Esophagus squamous epithelium (tissue), 5 donors: ENCODE data around the gene CAP1. TPM values are rescaled to one million over a fixed set of nuclear protein-coding genes. Genes with fewer than 3 reads are reported as not detected.

Experiments used
- DNase-seq: peaks from one replicate; lab custom pipeline; 2025; lab: John Stamatoyannopoulos, UW
- H3K27ac ChIP-seq, 4 donors: fragments of 200-600 bp; sonication (generic); one replicate each; pipeline ENCODE4 v1.5.1; 2016 to 2019; ENCODE audit warnings: mild to moderate bottlenecking in 1 of 4
- H3K27me3 ChIP-seq, 4 donors: fragments of 200-600 bp; sonication (generic); 1 replicate in 3 of 4; 2 replicates in 1 of 4; pipeline versions ENCODE4 v1.5.1 to v1.6.0; 2017 to 2021; ENCODE audit warnings: antibody characterized with exemption in 1 of 4
- H3K36me3 ChIP-seq, 3 donors: fragments of 200-600 bp; sonication (generic); one replicate each; pipeline ENCODE4 v1.5.1; 2016 to 2019
- H3K4me1 ChIP-seq, 3 donors: fragments of 200-600 bp; sonication (generic); one replicate each; pipeline ENCODE4 v1.5.1; 2017 to 2019
- H3K4me3 ChIP-seq, 4 donors: fragments of 200-600 bp; sonication (generic); 1 replicate in 3 of 4; 2 replicates in 1 of 4; pipeline ENCODE4 v1.5.1; 2016 to 2019; ENCODE audit warnings: mild to moderate bottlenecking in 2 of 4, moderate library complexity in 1 of 4
- H3K9me3 ChIP-seq, 3 donors: fragments of 200-600 bp; sonication (generic); one replicate each; pipeline ENCODE4 v1.5.1; 2016 to 2019
- CTCF ChIP-seq, 6 experiments: fragments of 450-650 bp in 4 of 6; fragments of 200-600 bp in 2 of 6; sonication (generic) in 2 of 6; IDR thresholded peaks; one replicate each; pipeline ENCODE4 v1.5.1; 2016 to 2019; ENCODE audit warnings: antibody characterized with exemption in 6 of 6, mild to moderate bottlenecking in 4 of 6, moderate library complexity in 4 of 6
- POLR2A ChIP-seq, 4 donors: fragments of 450-650 bp; IDR thresholded peaks; one replicate each; pipeline ENCODE4 v1.6.1; 2017; ENCODE audit warnings: antibody characterized with exemption in 4 of 4, mild to moderate bottlenecking in 4 of 4, moderate library complexity in 3 of 4
- WGBS, 2 donors: methylation state at CpG; one replicate each; pipeline ENCODE4 v1.1.5; 2018; 5-methylcytosine and 5-hydroxymethylcytosine counted together
- intact Hi-C: fragments of 100-400 bp; cut with DNase I; formaldehyde crosslinking; loops from one replicate; pipeline ENCODE4 v1.15.0; 2022
- total RNA-seq, 4 donors: library from RNA; depleted of rRNA; stranded (reverse); fragments of >200 nt; gene quantifications; one replicate each; pipeline ENCODE4 v1.1.0, GENCODE V29; 2016
- donor health status: DM: yes; HTN: yes; CAD: no.

CAP1 gene
- total RNA-seq, 4 donors from 2014 or later, result 157 to 282 (median 227) TPM

- 0 to 2% methylated on average over 11 to 25 of the region's 51 CpGs for WGBS, 2 donors
- H3K9me3 ChIP-seq, result no peaks in the 10 kb centered on the region
- peaks cover 0 to 13% (median 0%) of the 10 kb centered on the region in 4 donors for H3K27me3 ChIP-seq
- intact Hi-C loops, result no loop called here
- peak within 1 kb of the TSS; percentile 53 to 91 (median 68) for H3K4me3 ChIP-seq
- peaks cover 3 to 26% (median 10%) of the 10 kb centered on the region in 3 donors for H3K4me1 ChIP-seq
- peak within 1 kb of the TSS; percentile 41 to 78 (median 70) for H3K27ac ChIP-seq
- TF ChIP-seq CTCF (IDR thresholded peaks at IDR 0.05) (peak in 2 of 6 experiments; percentile 19 to 28), POLR2A (IDR thresholded peaks at IDR 0.05) (peak in 1 of 4 donors; percentile 52)
- H3K36me3 ChIP-seq, result peaks cover 0 to 2% (median 0%) of the 10 kb centered on the region in 3 donors
- DNase-seq, result no peak
Measured at GRCh38 chr1:40096977-40097782, 56.7 kb downstream of the CAP1 start, which contains the start of gene PPT1. Gene PPT1 (minus strand): TSS chr1:40097252. CDS start chr1:40097238, 14 bp downstream.

DNA sequence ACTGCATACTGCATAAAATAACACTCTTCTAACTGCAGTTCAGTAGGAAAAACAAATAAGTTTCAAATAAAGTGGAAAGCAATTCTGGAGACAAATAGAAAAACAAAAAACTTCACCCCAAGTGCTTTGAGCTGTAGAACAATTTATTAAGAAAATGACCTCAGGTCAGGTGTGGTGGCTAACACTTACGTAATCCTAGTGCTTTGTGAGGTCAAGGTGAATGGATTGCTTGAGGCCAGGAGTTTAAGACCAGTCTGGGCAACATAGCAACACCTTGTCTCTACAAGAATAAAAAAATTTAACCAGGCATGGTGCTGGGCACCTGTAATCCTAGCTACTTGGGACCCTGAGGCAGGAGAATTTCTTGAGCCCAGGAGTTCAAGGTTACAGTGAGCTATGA, 61.5 kb downstream of the CAP1 start:
- DNase-seq, result no peak
- 38 to 53% methylated on average over 1 of the region's 1 CpG for WGBS, 2 donors
- Histone ChIP-seq H3K27me3 (peaks cover 0 to 20% (median 0%) of the 10 kb centered on the region in 4 donors), H3K9me3 (peaks cover 0 to 10% (median 7%) of the 10 kb centered on the region in 3 donors), H3K36me3 (no peaks in the 10 kb centered on the region), H3K27ac (no peak overlapping the region), H3K4me3 (no peak overlapping the region), H3K4me1 (peaks cover 3 to 8% (median 4%) of the 10 kb centered on the region in 3 donors)
- intact Hi-C loops, result no loop called here
- TF ChIP-seq POLR2A (IDR thresholded peaks at IDR 0.05), result no peak
- no peak for TF ChIP-seq CTCF (IDR thresholded peaks at IDR 0.05)

DNA sequence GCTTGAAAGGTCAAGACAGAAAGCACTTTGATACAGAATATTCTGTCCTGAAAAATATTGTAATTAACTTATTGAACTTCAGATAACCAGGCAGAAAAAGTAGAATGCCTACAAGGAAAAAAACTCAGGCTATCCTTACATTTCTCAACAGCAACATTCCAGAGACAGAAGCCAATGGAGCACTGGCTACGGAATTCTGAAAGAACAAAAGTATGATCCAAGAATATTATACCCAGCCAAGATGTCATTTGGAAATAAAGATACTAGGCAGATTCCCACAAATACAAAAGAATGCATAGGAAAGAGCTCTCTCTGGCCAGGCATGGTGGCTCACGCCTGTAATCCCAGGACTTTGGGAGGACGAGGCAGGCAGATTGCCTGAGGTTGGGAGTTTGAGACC, 62.4 kb downstream of the CAP1 start:
- intact Hi-C loops, result no loop called here
- 92 to 93% methylated on average over 3 of the region's 3 CpGs for WGBS, 2 donors
- H3K4me1 ChIP-seq, result peaks cover 0 to 6% (median 2%) of the 10 kb centered on the region in 3 donors
- TF ChIP-seq POLR2A (IDR thresholded peaks at IDR 0.05), result no peak
- no peak for TF ChIP-seq CTCF (IDR thresholded peaks at IDR 0.05)
- no peak overlapping the region for H3K27ac ChIP-seq
- H3K4me3 ChIP-seq, result no peak overlapping the region
- H3K36me3 ChIP-seq, result no peaks in the 10 kb centered on the region
- H3K27me3 ChIP-seq, result peaks cover 0 to 20% (median 0%) of the 10 kb centered on the region in 4 donors
- no peak for DNase-seq
- peaks cover 0 to 10% (median 7%) of the 10 kb centered on the region in 3 donors for H3K9me3 ChIP-seq

DNA sequence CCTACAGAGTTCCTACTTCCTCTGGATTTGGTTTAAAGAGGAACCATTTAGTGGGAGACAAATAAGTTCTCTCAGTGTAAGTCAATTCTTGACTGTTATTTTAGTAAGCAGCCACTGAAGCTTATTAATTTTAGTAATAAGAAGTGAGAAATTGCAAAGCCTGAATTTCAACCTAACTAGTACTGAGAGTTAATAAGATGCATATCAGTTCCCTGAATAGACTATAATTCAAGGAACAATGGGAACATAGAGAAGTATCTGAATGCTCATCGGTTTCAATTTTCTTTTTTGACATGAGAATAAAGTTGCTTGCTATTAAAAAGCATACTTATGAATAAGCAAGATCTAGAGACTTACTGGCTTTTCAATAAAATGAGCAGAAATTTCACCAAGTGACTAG, 64.5 kb downstream of the CAP1 start:
- 75 to 81% methylated on average over 1 of the region's 1 CpG for WGBS, 2 donors
- H3K27ac ChIP-seq, result no peak overlapping the region
- H3K4me1 ChIP-seq, result peaks cover 0 to 9% (median 3%) of the 10 kb centered on the region in 3 donors
- H3K9me3 ChIP-seq, result peaks cover 0 to 17% (median 13%) of the 10 kb centered on the region in 3 donors
- H3K27me3 ChIP-seq, result peaks cover 0 to 35% (median 0%) of the 10 kb centered on the region in 4 donors
- no peaks in the 10 kb centered on the region for H3K36me3 ChIP-seq
- no peak for DNase-seq
- no peak for TF ChIP-seq CTCF (IDR thresholded peaks at IDR 0.05)
- no peak for TF ChIP-seq POLR2A (IDR thresholded peaks at IDR 0.05)
- intact Hi-C loops, result no loop called here
- H3K4me3 ChIP-seq, result no peak overlapping the region
